ENCODE data around the gene CD36. TPM values are rescaled to one million over a fixed set of nuclear protein-coding genes. Genes with fewer than 3 reads are reported as not detected.
"Not testable (repeated sequence)": the region's sequence is repeated elsewhere in the genome, so short reads cannot be mapped to it uniquely, and the experiment has no call there.

CD36 gene
- total and polyA plus RNA-seq, 4 donors = 40.1 to 726 (median 115) TPM

- peaks cover 0 to 4% (median under 1%) of the 10 kb centered on the region in 4 donors for H3K36me3 ChIP-seq (ENCODE audit: control insufficient read depth in 4 of 4, insufficient read depth in 4 of 4, low read length in 4 of 4)
- 81 to 89% methylated on average over 2 of the region's 2 CpGs for WGBS, 2 donors
Measured at GRCh38 chr7:80666376-80666775, 27.9 kb downstream of the CD36 start.

GRCh38 chr7:80669367-80669766 lies 30.9 kb downstream of the CD36 start:
- not testable (repeated sequence) for H3K27ac ChIP-seq (ENCODE audit: low read depth in 1 of 2, low read length in 1 of 2); H3K9me3 ChIP-seq (ENCODE audit: control insufficient read depth in 4 of 4, insufficient read depth in 3 of 4, low read length in 3 of 4); H3K27me3 ChIP-seq (ENCODE audit: control insufficient read depth in 3 of 3, insufficient read depth in 3 of 3, low read length in 2 of 3); H3K36me3 ChIP-seq (ENCODE audit: control insufficient read depth in 4 of 4, insufficient read depth in 4 of 4, low read length in 4 of 4); H3K9ac ChIP-seq (ENCODE audit: insufficient read depth in 1 of 2, low read length in 2 of 2); H3K4me3 ChIP-seq; H3K4me1 ChIP-seq (ENCODE audit: control insufficient read depth in 5 of 5, insufficient read depth in 5 of 5, low read length in 5 of 5); ATAC-seq (ENCODE audit: insufficient read depth, low FRiP score); DNase-seq
- WGBS, 2 donors = 92 to 96% methylated on average over 6 of the region's 6 CpGs

More at GRCh38 chr7:80666376-80666775, 27.9 kb downstream of the CD36 start:
- ATAC-seq (ENCODE audit: insufficient read depth, low FRiP score) = no peak
- Histone ChIP-seq H3K4me3 (no peak overlapping the region), H3K9ac (ENCODE audit: insufficient read depth in 1 of 2, low read length in 2 of 2) (no peak overlapping the region), H3K4me1 (ENCODE audit: control insufficient read depth in 5 of 5, insufficient read depth in 5 of 5, low read length in 5 of 5) (no peaks in the 10 kb centered on the region), H3K27me3 (ENCODE audit: control insufficient read depth in 3 of 3, insufficient read depth in 3 of 3, low read length in 2 of 3) (no peaks in the 10 kb centered on the region), H3K9me3 (ENCODE audit: control insufficient read depth in 4 of 4, insufficient read depth in 3 of 4, low read length in 3 of 4) (no peaks in the 10 kb centered on the region), H3K27ac (ENCODE audit: low read depth in 1 of 2, low read length in 1 of 2) (no peak overlapping the region)
- no peak for TF ChIP-seq CTCF (IDR thresholded peaks at IDR 0.05; ENCODE audit: control extremely low read depth, extremely low read depth)
- no peak for DNase-seq

- ATAC-seq (ENCODE audit: insufficient read depth, low FRiP score) (no peak), DNase-seq (no peak)
- Histone ChIP-seq H3K27ac (ENCODE audit: low read depth in 1 of 2, low read length in 1 of 2) (no peak overlapping the region), H3K4me1 (ENCODE audit: control insufficient read depth in 5 of 5, insufficient read depth in 5 of 5, low read length in 5 of 5) (peaks cover 0 to 3% (median 0%) of the 10 kb centered on the region in 5 donors), H3K27me3 (ENCODE audit: control insufficient read depth in 3 of 3, insufficient read depth in 3 of 3, low read length in 2 of 3) (no peaks in the 10 kb centered on the region), H3K9ac (ENCODE audit: insufficient read depth in 1 of 2, low read length in 2 of 2) (no peak overlapping the region), H3K36me3 (ENCODE audit: control insufficient read depth in 4 of 4, insufficient read depth in 4 of 4, low read length in 4 of 4) (peaks cover 0 to 8% (median 0%) of the 10 kb centered on the region in 4 donors), H3K9me3 (ENCODE audit: control insufficient read depth in 4 of 4, insufficient read depth in 3 of 4, low read length in 3 of 4) (no peaks in the 10 kb centered on the region), H3K4me3 (no peak overlapping the region)
- no peak for TF ChIP-seq CTCF (IDR thresholded peaks at IDR 0.05; ENCODE audit: control extremely low read depth, extremely low read depth)
- 90 to 97% methylated on average over 1 of the region's 1 CpG for WGBS, 2 donors
Measured at GRCh38 chr7:80671744-80672143, 33.3 kb downstream of the CD36 start.

- H3K9ac ChIP-seq (ENCODE audit: insufficient read depth in 1 of 2, low read length in 2 of 2) = no peak overlapping the region
- ATAC-seq (ENCODE audit: insufficient read depth, low FRiP score) (no peak), DNase-seq (peak in 1 of 3 donors; percentile 11)
- H3K4me3 ChIP-seq = no peak overlapping the region
- no peak overlapping the region for H3K27ac ChIP-seq (ENCODE audit: low read depth in 1 of 2, low read length in 1 of 2)
- H3K4me1 ChIP-seq (ENCODE audit: control insufficient read depth in 5 of 5, insufficient read depth in 5 of 5, low read length in 5 of 5) = peaks cover 0 to 3% (median 0%) of the 10 kb centered on the region in 5 donors
- WGBS, 2 donors = 86 to 91% methylated on average over 1 of the region's 1 CpG
- H3K36me3 ChIP-seq (ENCODE audit: control insufficient read depth in 4 of 4, insufficient read depth in 4 of 4, low read length in 4 of 4) = peaks cover 0 to 8% (median 0%) of the 10 kb centered on the region in 4 donors
- no peak for TF ChIP-seq CTCF (IDR thresholded peaks at IDR 0.05; ENCODE audit: control extremely low read depth, extremely low read depth)
- no peaks in the 10 kb centered on the region for H3K9me3 ChIP-seq (ENCODE audit: control insufficient read depth in 4 of 4, insufficient read depth in 3 of 4, low read length in 3 of 4)
- H3K27me3 ChIP-seq (ENCODE audit: control insufficient read depth in 3 of 3, insufficient read depth in 3 of 3, low read length in 2 of 3) = no peaks in the 10 kb centered on the region
Measured at GRCh38 chr7:80675090-80675489, 36.6 kb downstream of the CD36 start.
